ENCODE data around the gene DNAH14.

DNA sequence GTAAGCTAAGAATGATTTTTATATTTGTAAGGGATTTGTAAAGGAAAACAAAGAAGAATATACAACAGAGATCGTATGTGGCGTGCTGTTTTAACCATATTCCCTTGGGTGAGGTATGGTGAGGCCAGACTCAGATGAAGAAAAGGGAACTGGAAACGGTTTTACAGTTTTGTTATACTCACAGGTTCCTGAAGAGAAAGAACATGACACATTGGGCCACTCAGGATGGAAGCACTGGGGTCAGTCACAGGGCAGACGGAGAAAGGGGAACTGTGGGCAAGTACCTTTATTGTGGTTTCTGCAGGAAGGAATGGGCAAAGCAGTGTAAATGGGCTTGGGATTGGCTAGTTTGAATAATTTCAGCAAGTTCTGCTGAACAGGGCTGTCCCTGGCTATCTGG, 321.0 kb downstream of the DNAH14 start:
- no peak for TF ChIP-seq POLR2A (IDR thresholded peaks at IDR 0.05; ENCODE audit: low read depth, low read length)
- TF ChIP-seq, protein P1, sequence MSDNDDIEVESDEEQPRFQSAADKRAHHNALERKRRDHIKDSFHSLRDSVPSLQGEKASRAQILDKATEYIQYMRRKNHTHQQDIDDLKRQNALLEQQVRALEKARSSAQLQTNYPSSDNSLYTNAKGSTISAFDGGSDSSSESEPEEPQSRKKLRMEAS (IDR thresholded peaks at IDR 0.05; ENCODE audit: low read depth, low read length) = no peak
- TF ChIP-seq, protein P2, sequence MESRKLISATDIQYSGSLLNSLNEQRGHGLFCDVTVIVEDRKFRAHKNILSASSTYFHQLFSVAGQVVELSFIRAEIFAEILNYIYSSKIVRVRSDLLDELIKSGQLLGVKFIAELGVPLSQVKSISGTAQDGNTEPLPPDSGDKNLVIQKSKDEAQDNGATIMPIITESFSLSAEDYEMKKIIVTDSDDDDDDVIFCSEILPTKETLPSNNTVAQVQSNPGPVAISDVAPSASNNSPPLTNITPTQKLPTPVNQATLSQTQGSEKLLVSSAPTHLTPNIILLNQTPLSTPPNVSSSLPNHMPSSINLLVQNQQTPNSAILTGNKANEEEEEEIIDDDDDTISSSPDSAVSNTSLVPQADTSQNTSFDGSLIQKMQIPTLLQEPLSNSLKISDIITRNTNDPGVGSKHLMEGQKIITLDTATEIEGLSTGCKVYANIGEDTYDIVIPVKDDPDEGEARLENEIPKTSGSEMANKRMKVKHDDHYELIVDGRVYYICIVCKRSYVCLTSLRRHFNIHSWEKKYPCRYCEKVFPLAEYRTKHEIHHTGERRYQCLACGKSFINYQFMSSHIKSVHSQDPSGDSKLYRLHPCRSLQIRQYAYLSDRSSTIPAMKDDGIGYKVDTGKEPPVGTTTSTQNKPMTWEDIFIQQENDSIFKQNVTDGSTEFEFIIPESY (IDR thresholded peaks at IDR 0.05) = no peak

Measured in GM12878 (cell line).